GM12864 (cell line): ENCODE results near the gene FATE1.

Source experiments
- DNase-seq: peaks from one replicate; pipeline ENCODE4 v3.0.0-alpha.2; 2011; ENCODE audit warnings: low read depth
- H3K4me3 ChIP-seq: 2 replicates; pipeline ENCODE4 v1.5.1; 2011; ENCODE audit warnings: mild to moderate bottlenecking, low read depth, low read length, control low read depth
- CTCF ChIP-seq: IDR thresholded peaks from 2 replicates; pipeline ENCODE4 v1.5.1; 2011; ENCODE audit warnings: low read depth, mild to moderate bottlenecking, moderate library complexity, low read length, control low read depth, inconsistent platforms; ENCODE audit errors: missing control alignments

Gene FATE1

GRCh38 chrX:151742311-151742710, 26.5 kb downstream of the FATE1 start:
- no peak for TF ChIP-seq CTCF
- H3K4me3 ChIP-seq = no peak overlapping the region
- no peak for DNase-seq

- no peak for TF ChIP-seq CTCF
- no peak overlapping the region for H3K4me3 ChIP-seq
- DNase-seq = no peak
These were observed 28.0 kb downstream of the FATE1 start for GRCh38 chrX:151743651-151744470.

GRCh38 chrX:151745651-151746050, 29.8 kb downstream of the FATE1 start:
- no peak overlapping the region for H3K4me3 ChIP-seq
- TF ChIP-seq CTCF = no peak
- no peak for DNase-seq

GRCh38 chrX:151746502-151746901, 30.7 kb downstream of the FATE1 start:
- no peak overlapping the region for H3K4me3 ChIP-seq
- TF ChIP-seq CTCF = no peak
- DNase-seq = no peak

- no peak for TF ChIP-seq CTCF
- H3K4me3 ChIP-seq = no peak overlapping the region
- DNase-seq = no peak
These were observed 34.7 kb downstream of the FATE1 start for GRCh38 chrX:151750511-151750910.

- TF ChIP-seq CTCF = no peak
- DNase-seq = no peak
These were observed 37.0 kb downstream of the FATE1 start for GRCh38 chrX:151752847-151753246.

More at GRCh38 chrX:151752847-151753246, 37.0 kb downstream of the FATE1 start:
- H3K4me3 ChIP-seq = no peak overlapping the region
